HG03558 (cell line): ENCODE data around the gene TIFAB.

Experiments
- ATAC-seq: cut with Tn5 transposase; IDR thresholded peaks from one replicate; pipeline ENCODE4 v1.9.1; 2021; ENCODE audit warnings: moderate number of reproducible peaks; ENCODE audit not compliant: unreplicated experiment; ENCODE audit errors: extremely low read depth

The TIFAB gene

DNA sequence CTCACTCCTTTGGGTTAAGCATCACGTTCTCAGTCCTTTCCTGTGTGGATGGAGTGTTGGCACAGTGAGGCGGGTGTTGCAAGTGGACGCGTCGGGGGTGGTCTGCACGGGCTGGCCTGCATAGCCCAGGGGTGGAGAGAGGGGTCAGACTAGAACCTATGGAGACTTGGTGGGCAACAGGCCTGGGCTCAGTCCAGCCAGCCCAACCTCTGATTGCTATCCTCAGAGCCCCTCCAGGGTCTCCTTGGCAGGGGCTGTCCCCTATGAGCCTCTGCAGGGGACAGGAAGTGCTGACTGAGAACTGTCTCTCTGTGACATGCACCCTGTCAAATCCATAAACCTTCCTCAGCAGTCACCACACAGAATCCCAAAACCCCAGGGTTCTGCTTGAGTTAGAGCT lies 7.3 kb downstream of the TIFAB start:
- ATAC-seq: no peak

DNA sequence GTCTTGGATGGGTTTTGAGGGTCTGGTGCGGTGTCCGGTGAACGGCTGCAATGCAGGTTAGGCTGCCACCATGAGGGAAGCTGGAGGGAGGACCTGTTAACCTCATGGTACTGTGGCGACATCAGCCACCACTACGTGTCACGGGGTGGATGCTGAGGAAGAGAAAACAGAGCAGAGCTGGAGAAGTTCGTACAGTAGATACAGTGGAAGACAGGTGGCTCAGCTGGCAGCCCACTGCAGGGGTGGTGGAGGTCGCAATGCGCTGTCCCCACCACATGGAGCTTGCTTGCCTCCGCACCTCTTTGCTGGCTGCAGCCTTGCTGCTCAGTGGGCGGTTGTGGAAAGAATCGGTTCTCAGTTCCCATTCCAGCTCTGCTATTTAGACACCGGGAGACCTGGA lies 7.8 kb downstream of the TIFAB start:
- no peak for ATAC-seq

DNA sequence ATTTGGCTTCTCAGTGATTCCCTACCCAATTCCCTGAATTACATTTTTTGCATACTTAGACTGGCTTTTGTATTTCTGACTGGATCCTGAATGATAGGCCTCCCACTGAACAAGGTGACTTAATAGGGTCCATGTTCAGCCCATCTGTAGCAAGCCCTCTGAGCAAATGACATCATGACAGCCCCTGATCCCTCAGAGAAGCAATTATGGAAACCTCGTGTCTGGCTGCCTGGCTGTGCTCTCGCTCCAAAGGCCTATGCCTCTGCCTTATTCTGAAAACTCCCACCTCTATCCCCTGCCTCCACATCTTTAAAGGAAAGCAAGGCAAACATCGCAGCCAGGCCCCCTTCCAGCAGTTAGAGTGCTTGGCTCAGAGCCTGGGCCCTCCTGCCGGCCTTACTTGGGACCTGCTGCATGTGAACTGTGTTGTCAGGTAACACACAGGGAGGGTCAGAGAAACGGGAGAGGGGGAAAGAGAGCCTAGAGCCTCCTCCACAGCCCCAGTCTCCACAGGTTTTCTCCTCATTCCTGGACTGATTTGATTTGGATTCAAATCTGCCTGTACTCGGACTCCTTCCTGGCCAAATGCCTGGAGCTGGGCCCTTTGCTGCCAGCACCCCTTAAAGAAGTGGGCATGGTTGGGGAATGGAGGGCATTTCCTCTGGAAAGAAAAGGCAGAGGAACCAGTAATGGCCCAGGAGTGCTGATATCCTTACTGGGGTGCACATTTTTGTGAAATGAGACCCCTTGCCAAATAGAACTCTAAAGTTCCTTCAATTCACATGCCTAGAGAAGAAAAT lies 8.8 kb downstream of the TIFAB start:
- ATAC-seq: no peak

DNA sequence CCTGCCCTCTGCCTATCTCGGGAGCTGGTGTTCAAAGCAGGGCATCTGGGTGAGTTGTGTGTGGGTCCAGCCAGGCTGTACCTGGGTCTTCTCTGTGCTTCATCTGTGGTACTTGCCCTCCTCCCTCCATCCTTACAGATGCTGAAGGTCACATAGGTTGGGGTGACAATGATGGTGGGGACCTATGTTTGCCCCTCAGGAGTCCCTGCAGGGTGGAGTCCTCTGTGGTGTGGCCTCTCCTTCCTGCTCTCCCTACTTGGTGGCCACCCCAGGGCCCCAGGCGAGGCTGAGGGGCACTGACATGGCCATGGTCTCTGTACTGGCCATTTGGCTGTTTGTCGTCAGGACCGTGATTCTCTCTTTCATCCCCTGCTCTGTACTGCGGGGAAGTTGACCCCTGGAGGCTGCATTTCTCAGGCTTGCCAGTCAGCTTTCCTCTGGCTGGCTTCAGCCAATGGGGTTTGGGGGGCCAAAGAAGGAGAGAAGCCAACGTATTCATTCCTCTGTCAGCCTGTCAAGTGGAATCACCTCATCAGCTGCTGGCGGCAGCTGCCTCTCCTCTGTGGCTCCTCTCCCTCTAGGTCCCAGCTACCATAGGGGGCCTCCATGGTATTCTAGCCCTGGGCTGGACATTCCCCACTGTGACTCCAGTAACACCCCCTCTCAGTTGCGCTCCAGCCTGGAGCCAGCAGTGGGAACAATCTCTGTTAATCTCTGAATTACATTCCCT lies 9.6 kb downstream of the TIFAB start:
- no peak for ATAC-seq

DNA sequence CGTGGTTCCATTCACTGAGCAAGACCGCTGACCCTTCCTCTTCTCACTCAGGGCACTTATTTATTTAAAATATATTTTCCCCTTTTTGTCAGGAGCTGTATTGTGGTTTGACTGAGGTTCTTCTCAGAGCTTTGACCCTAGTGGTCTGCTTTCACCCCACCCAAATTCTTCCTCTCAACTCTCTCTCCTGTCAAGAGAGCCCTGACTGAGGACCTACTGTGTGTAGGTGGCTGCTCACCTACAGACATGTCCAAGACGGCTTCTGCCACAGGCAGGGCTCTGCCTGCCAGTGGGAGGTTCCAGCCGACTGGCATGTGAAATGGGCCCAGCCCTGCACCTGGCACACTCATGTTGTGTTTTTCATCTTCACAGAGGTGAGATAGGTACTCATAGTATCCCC lies 10.2 kb downstream of the TIFAB start:
- no peak for ATAC-seq

DNA sequence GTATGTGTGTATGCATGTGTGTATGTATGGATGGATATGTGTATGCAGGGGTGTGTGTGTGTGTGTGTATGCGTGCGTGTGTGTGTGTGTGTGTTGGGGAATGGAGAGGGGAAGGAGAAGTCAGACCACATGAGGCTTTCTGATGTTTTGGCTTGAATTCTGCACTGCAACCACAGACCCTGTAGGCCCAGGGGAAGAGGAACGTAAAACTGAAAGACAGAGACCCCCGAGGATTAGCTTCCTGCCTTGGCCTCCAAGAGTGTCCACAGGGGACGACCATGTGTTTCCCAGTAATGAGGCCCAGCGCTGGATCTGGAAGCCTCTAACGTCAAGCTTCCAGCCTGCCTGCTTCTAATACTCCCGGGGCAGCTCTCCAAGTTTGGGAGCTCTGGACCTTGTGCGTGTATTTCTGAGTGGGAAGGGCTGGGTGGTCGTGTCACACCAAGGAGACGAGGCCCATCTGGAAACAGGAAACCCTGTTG lies 10.8 kb downstream of the TIFAB start:
- no peak for ATAC-seq

DNA sequence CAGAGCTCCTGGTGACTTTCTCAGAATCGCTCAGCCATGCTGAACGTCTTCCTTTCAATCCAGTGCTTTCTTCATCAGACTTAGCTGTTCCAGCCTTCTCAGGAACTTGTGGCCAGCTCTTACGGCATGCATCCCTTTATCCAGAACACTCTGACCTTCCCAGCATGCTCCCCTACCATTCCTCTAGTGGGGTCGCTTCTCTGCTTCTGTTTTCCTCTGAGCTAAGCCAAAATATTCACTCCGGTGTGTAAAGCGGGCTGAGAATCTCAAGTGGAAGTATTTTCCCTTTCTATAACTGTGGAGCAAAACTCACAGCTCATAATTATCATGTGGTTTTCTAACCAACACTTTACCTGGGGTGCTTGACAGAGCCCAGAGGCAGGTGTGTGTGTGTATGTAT lies 11.2 kb downstream of the TIFAB start:
- ATAC-seq: no peak

DNA sequence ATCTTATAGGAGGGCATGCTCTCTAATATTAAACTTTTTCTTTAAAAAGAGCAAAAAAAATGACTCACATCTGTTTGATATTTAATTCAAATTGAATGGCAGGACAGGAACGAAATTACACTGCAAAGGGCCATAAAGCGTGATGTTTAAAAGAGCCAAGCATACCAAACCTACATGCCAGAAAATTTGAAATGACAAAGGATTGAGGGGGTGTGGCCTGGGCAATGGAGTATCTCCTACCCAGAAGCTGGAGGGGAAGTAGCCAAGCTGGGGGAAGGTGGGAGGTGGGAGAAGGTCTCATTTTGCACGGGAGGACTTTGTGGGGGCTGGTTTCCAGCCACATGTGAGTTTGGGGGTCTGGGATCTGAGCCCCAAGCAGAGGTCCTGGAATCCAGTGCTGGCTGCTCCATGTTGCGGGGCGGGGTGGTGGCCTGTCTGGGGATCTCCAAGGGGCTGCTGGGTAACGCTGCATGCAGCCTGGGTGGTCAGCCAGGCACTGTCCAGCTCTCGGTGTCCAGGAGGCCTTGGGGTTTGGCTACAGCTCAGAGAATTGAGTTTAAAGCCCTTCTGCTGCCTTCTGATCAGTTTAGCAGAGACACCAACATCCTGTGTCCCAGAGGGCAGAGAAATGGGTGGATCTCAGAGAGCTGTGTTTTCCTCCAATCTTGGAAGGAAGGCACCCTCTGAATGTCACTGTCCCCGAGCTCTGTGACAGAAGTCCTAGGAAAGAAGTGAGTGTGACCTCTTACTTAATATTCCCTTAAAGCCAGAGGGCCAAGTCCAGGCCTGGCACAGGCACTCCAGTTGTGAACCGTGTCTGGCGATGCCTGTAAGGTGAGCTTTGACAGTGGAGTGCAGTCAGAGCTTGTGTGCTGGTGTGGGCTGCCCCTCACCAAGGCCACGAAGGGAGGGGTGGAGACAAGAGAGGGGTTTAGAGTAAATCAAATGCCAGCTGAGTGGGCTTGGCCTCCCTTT lies 12.6 kb downstream of the TIFAB start:
- ATAC-seq: no peak

DNA sequence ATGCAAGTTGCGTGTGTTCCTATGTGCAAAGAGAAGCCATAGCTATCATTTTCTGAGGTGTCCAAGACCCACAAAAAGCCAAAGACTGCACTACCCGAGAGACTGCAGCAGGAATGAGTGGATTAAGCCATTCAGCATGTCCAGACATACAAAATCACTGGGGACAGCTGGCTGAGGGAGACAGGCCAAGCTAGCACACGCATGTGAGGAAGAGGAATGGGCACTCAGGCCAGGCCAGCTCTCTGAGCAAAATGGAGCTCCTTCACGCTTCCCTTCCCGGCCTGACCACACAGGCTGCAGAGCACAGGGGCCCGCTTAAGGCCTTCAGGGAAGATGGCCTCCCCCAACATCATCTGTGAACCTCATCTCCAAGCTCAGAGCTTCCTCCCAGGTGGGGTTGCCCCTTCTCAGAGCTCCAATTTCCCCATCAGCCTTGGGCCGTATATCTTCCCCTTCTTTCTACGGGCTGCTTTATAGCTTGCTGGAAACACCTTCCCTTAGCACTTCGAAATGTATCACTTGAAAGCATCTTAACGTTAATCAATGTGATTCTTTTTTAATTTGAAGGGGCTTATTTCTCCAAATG lies 13.4 kb downstream of the TIFAB start:
- ATAC-seq: no peak

DNA sequence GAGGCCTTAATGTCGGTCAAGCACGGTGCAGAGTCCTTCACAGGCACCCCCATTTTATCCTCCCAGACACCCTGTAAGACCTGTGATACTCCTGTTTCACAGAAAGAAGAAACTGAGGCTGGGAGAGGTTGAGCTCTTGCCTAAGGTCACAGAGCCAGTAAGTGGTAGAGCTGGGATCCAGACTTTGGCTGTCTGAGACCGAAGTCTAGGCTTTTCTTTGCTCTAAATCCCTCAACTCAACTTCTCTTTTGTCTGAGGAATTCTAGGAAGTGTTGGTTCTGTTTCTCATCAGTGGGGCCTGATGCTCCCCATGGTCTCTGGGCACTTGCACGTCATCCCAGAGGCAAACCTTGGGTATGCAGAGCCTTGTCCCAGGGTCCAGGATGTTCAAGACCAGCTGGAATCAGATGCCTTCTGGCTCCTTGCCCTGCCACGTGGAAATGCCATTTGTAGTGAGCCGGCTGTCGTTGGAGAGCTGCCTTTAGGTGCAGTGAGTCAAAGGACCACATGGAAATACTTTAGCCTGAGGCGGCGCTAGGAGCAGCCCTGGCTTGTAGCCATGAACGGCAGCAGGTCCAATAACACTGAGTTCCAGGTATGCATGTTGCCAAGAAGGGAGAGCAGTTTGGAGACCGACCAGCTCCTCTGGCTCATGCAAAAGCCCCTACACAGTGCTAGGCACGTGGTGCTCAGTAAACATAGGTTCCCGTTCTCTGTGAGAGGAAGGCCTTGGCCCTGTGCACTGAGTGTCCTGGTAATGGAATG lies 14.2 kb downstream of the TIFAB start:
- ATAC-seq: no peak

DNA sequence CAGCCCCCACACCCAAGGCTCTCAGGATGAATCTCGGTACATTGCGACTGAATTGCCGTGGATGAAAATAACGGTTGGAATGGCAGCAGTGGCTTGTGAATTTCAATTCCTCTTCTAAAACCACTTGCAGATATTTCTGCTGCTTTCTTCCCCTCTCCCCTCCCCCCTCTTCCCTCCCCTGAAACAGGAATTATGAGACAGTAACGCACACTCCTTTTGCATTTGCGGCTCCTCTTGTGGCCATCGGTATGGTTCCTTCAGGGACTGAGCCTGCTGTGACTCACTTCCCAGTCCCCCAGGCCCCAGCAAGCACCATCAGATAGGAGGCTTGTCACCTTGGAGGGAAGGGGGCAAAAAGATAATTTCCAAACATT lies 14.7 kb downstream of the TIFAB start:
- no peak for ATAC-seq

DNA sequence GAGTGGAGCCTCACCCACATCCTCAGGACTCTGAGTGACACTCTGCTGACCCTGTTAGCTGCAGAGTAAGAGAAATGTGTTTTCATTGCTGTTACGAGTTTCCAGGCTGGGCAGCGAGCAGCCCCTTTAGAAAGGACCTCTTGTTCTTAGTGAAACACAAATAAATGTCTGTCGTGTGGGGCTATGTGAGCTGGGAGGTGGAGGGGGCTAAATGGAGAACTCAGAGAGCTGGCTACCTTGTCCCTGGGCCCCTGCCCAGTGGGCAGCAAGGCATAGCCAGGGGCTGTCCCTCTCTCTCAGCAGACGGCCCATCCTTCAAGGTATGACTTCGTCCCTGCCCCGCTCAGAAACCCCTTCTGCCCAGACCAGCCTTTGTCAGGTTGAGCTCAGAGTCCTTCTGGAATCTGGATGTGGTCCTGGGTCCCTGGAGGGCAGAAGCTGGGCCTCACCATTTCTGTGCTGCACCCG lies 15.2 kb downstream of the TIFAB start:
- no peak for ATAC-seq

DNA sequence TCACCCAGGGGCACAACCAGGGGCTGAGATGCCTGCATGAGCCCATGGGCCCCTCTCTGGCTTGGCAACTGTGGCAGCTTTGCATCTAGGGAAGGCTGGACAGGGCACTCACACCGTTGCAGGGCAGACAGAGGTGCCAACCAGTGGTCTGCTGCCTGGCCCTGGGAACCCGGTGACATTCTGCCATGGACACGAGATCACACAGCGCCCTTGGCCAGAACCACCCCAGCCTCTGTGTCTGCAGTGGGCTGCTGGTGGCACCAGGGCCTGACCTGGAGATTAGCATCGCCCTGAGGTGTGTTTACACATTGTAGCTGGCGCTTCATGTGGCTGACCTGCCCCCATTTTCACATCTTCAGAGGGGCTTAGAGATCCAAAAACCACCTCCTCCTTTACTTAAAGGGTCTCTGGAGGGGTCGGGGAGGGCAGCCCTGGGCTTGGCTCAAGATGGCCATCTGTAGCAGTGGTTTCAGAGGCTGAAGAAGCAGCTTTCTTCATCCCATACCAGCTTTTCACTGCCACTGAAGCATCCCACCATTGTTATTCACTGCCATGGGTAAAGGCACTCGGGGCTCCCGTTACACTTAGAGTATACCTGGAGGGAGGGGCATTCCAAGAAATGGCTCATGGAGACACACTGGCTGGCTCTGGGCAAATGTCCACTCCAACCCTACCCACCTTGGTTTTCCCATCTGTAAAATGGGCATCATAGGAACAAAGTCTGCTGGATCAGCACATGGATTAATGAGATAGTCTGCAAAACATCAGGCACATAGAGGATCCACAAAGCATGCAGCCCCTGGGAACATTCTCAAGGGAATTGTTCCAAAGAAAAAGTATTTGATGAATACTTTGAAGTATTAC lies 16.5 kb downstream of the TIFAB start:
- no peak for ATAC-seq

DNA sequence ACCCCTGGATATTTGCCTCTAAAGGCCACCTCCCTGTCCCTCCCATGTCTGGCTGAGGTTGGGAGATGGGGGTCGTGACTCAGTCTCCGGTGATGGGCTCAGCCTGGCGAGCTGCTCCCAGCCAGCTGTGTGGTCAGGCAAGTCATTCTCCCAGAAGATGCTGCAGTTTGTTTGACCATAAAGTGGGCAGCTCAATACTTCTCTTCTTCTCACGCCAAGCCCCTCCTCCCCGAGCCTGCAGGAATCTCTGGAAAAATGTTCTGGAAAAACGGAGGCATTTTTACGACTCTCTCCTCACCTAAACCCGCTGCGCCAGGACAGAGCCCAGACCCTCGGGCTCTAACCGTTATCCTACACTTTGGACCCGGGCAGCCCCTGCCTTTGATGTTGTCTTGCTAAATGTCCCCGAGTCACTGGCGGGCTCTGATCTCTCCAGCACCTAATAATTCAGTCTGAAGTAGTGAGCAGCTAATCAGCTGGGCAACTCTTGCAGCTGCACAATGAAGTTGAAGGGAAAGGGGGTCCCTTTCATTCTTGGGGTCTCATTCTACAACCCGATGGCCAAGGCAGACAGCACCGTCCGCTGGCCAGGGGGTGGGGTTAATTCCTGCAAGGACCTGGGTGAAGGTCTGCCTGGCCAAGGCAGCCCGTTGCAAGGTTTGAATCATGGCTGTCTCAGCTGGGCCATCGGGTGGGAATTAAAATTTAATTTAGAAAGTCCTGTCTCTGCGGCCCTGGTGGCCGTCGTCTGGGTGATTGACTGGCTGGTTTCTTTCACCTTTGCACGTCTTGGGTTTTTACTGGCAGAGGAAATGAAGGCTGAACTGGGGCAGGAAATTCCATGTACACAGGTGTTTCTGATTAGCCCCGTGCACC lies 17.3 kb downstream of the TIFAB start:
- ATAC-seq: no peak

DNA sequence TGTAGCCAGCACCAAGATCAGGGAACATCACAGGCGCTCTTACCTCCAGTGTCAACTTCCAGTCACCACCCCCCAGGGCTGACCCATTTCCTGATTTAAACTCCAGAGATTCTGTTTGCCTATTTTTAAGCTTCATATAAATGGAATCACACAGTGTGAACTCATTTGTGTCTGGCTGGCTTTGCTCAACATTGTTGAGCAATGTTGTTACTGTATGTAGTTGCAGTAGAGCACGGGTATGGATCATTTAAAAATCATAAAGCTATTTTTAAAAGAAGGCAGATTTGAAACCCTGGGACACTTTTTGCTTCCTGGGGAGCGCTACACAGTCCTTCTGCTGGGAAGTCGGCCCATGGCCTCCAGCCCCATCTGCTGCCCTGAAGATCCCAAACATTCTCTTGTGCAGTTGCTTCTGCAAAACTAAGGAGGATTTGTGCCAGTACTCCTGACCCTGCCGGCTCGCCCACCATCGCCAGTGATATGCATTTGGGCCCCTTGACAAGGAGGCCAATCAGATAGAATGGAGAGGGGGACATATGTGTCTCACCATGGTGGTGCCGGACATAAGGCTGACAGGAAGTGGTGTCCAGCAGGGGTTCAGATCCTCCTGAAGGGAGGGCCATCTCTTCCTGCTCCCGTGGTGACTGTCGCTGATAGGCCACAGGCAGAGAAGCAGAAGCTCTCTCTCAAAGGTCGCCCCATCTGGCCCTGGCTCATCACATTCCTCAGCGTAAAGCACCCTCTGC lies 18.3 kb downstream of the TIFAB start:
- no peak for ATAC-seq

DNA sequence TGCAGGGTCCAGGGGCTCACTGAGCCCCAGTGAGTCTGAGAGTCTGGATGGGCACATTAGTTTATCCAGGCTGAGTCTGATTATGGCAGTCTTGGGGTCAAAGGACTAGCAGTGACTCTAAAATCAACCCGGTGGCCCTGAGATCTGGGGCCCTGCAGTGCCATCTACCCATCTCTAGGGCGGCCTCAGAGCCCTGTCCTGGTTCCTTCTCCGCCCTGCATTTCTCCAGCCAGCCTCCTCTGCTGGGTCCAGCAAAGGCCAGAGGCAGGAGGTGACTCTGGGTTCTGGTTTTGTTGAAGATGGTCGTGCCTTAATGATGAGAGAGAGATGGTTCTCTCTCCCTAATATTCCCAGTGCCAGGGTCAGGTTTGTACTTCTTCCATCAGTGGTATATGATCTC lies 20.0 kb downstream of the TIFAB start:
- ATAC-seq: no peak

DNA sequence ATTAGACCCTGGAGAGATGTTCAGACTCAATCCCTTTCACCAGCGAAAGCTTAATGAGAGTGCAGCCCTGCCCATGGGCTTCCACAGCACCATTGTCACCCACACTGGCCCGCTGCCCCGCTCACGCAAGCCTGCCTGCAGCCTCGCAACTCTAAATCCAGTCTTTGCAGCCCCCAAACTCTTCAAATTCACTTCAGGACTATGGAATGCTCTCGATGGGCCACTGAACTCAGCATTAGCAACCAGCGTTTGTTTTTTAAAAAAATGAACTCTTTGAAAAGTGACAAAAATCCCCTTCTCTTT lies 22.1 kb downstream of the TIFAB start:
- no peak for ATAC-seq
